ENCODE data around the gene SEPTIN1. TPM values are rescaled to one million over a fixed set of nuclear protein-coding genes. Genes with fewer than 3 reads are reported as not detected.

SEPTIN1 gene
- total and polyA plus RNA-seq, 2 of the 13 experiments (the other 11 are each of a cell fraction or from before 2014, with no cell fraction given): 0.18 to 0.67 TPM

GRCh38 chr16:30335598-30336474, 46.5 kb downstream of the SEPTIN1 start (continued):
- no peak for TF ChIP-seq ZHX1 (CRISPR knock-in tag; IDR thresholded peaks at IDR 0.05; ENCODE audit: low read depth)
- no peak for TF ChIP-seq ZNF251 (CRISPR knock-in tag; IDR thresholded peaks at IDR 0.05)
- peak; percentile 39 for TF ChIP-seq ZNF563 (CRISPR knock-in tag; IDR thresholded peaks at IDR 0.05)
- peak; percentile 89 for TF ChIP-seq MED1 (CRISPR knock-in tag; IDR thresholded peaks at IDR 0.05)
- TF ChIP-seq ZNF556 (CRISPR knock-in tag; IDR thresholded peaks at IDR 0.05; ENCODE audit: borderline replicate concordance): peak; percentile 69; the same call in 1 of the 2 replicates
- peak; percentile 67 for TF ChIP-seq CREM (IDR thresholded peaks at IDR 0.05)
- TF ChIP-seq CREM (CRISPR knock-in tag; IDR thresholded peaks at IDR 0.05): no peak
- peak; percentile 57; the same call in 1 of the 2 replicates for TF ChIP-seq MED13 (CRISPR knock-in tag; IDR thresholded peaks at IDR 0.05)
- 0 out of 2 replicates have a peak, but pooled peaks have one; percentile 61 for TF ChIP-seq MIER2 (CRISPR knock-in tag; IDR thresholded peaks at IDR 0.05)
- no peak for TF ChIP-seq STAT6 (CRISPR knock-in tag; IDR thresholded peaks at IDR 0.05; ENCODE audit: borderline replicate concordance)
- peak; percentile 68 to 75 for TF ChIP-seq NR2F1 (CRISPR knock-in tag; IDR thresholded peaks at IDR 0.05)
- TF ChIP-seq ZNF629 (CRISPR knock-in tag; conservative IDR thresholded peaks at IDR 0.05): no peak
- TF ChIP-seq ZNF331 (CRISPR knock-in tag; IDR thresholded peaks at IDR 0.05): peak; percentile 64; the same call in 1 of the 2 replicates
- peak; percentile 92 for TF ChIP-seq SIN3A (IDR thresholded peaks at IDR 0.05; ENCODE audit: borderline replicate concordance, low read depth, low read length)
- TF ChIP-seq ZNF17 (CRISPR knock-in tag; IDR thresholded peaks at IDR 0.05): peak; percentile 75; the same call in 1 of the 2 replicates
- no peak for TF ChIP-seq BHLHE40 (IDR thresholded peaks at IDR 0.05; ENCODE audit: low read length)
- TF ChIP-seq DNMT3B (CRISPR knock-in tag; conservative IDR thresholded peaks at IDR 0.05): 0 out of 2 replicates have a peak, but pooled peaks have one; percentile 82
- peak; percentile 67 for TF ChIP-seq IRF2 (CRISPR knock-in tag; IDR thresholded peaks at IDR 0.05)
- TF ChIP-seq ZNF496 (CRISPR knock-in tag; IDR thresholded peaks at IDR 0.05; ENCODE audit: insufficient replicate concordance): no peak
- 0 out of 2 replicates have a peak, but pooled peaks have one; percentile 74 for TF ChIP-seq ZNF136 (CRISPR knock-in tag; IDR thresholded peaks at IDR 0.05; ENCODE audit: low read depth)
- TF ChIP-seq TARDBP (CRISPR knock-in tag; IDR thresholded peaks at IDR 0.05): peak; percentile 85; the same call in 1 of the 2 replicates
- TF ChIP-seq CREB1 (IDR thresholded peaks at IDR 0.05): no peak
- peak; percentile 55; the same call in 1 of the 2 replicates for TF ChIP-seq CREB1 (CRISPR knock-in tag; IDR thresholded peaks at IDR 0.05)
- TF ChIP-seq GABPA (IDR thresholded peaks at IDR 0.05; ENCODE audit: low read depth, low read length): 0 out of 2 replicates have a peak, but pooled peaks have one; percentile 4
- TF ChIP-seq GABPA (CRISPR knock-in tag; IDR thresholded peaks at IDR 0.05; ENCODE audit: low read depth): no peak
